Measurements from ENCODE around the gene WFS1.

The WFS1 gene

GRCh38 chr4:6299875-6300274 is 30.2 kb downstream of the WFS1 start:
- DNase-seq (ENCODE audit: low read depth): no peak

GRCh38 chr4:6300359-6300758 is 30.7 kb downstream of the WFS1 start:
- no peak for DNase-seq (ENCODE audit: low read depth)

DNA sequence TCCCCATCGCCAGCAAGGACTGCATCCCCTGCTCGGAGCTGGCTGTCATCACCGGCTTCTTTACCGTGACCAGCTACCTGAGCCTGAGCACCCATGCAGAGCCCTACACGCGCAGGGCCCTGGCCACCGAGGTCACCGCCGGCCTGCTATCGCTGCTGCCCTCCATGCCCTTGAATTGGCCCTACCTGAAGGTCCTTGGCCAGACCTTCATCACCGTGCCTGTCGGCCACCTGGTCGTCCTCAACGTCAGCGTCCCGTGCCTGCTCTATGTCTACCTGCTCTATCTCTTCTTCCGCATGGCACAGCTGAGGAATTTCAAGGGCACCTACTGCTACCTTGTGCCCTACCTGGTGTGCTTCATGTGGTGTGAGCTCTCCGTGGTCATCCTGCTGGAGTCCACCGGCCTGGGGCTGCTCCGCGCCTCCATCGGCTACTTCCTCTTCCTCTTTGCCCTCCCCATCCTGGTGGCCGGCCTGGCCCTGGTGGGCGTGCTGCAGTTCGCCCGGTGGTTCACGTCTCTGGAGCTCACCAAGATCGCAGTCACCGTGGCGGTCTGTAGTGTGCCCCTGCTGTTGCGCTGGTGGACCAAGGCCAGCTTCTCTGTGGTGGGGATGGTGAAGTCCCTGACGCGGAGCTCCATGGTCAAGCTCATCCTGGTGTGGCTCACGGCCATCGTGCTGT is 31.5 kb downstream of the WFS1 start:
- DNase-seq (ENCODE audit: low read depth): no peak

DNA sequence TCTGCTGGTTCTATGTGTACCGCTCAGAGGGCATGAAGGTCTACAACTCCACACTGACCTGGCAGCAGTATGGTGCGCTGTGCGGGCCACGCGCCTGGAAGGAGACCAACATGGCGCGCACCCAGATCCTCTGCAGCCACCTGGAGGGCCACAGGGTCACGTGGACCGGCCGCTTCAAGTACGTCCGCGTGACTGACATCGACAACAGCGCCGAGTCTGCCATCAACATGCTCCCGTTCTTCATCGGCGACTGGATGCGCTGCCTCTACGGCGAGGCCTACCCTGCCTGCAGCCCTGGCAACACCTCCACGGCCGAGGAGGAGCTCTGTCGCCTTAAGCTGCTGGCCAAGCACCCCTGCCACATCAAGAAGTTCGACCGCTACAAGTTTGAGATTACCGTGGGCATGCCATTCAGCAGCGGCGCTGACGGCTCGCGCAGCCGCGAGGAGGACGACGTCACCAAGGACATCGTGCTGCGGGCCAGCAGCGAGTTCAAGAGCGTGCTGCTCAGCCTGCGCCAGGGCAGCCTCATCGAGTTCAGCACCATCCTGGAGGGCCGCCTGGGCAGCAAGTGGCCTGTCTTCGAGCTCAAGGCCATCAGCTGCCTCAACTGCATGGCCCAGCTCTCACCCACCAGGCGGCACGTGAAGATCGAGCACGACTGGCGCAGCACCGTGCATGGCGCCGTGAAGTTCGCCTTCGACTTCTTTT is 32.2 kb downstream of the WFS1 start:
- DNase-seq (ENCODE audit: low read depth): no peak

- no peak for DNase-seq (ENCODE audit: low read depth)
These were observed 33.2 kb downstream of the WFS1 start for GRCh38 chr4:6302869-6303268.

DNA sequence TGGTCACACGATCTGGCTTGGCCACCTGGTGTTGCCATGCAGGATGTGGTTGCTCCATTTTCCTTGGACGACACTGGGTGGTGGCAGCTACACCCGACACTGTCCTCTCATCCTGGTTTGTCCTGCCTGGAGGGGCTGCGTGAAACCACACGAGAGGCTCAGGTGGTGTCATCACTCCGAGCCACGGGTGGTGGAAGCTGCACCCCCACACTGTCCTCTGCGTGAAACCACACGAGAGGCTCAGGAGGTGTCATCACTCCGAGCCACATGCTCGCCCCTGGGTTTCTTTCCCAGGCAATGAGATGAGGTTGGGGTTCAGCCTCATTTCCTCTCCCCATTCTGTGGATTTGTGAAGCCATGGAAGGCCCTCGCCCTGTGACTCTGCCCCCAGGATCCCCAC is 34.3 kb downstream of the WFS1 start:
- DNase-seq (ENCODE audit: low read depth): no peak

DNA sequence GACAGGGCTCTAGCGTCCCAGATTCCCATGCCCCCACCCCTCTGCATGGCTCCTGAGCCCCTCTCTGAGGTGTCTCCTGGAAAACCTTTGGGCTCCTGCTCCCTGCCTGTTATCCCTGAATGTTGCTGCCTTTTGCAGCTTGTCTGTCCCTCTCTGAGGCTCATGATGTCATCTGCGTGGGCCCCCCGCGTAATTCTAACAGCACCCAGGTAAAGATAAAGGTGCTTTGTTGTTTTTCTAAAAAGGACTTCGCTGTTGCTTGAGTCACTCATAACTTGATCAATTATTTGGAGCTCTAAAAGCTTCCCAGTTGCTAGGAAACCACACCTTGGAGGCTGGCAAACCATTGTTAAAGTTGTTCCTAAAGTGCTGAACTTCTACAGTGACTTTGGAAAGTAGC is 36.6 kb downstream of the WFS1 start:
- no peak for DNase-seq (ENCODE audit: low read depth)

DNA sequence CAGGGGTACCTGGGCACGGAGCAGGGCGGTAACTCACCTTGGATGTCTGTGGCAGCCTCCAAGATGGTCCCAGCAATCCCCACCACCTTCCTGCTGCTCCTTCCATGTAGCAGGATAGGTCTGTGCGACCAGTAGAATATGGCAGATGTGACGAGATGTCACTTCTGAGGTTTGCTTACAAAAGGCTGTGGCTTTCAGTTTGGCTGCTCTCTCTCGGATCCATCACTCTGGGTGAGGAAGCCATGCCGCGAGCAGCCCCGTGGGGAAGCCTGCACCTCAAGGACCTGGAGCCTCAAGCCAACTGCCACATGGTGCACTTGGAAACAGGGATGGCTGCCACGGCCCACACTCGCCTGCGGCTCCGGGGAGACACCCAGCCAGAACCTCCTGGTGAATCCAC is 37.6 kb downstream of the WFS1 start:
- DNase-seq (ENCODE audit: low read depth): no peak

- no peak for DNase-seq (ENCODE audit: low read depth)
These were observed 38.2 kb downstream of the WFS1 start for GRCh38 chr4:6307891-6308290.

DNA sequence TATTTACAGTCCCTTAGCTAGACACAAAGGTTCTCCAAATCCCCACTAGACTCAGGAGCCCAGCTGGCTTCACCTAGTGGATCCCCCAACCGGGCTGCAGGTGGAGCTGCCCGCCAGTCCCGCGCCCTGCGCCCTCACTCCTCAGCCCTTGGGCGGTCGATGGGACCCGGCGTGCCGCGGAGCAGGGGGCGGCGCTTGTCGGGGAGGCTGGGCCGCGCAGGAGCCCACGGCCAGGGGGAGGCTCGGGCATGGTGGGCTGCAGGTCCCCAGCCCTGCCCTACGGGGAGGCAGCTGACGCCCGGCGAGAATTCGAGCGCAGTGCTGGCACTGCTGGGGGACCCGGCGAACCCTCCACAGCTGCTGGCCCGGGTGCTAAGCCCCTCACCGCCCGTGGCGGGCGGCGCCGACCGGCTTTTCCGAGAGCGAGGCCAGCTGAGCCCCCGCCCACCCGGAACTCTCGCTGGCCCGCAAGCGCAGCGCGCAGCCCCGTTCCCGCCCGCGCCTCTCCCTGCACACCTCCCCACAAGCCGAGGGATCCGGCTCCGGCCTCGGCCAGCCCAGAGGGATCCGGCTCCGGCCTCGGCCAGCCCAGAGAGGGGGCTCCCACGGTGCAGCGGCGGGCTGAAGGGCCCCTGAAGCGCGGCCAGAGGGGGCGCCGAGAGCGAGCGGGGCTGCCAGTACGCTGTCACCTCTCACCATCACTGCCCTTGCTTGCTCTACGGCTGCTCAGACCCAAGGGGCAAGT is 39.4 kb downstream of the WFS1 start:
- peak; percentile 33 for DNase-seq (ENCODE audit: low read depth)

GRCh38 chr4:6309777-6310176 is 40.1 kb downstream of the WFS1 start:
- DNase-seq (ENCODE audit: low read depth): no peak

DNA sequence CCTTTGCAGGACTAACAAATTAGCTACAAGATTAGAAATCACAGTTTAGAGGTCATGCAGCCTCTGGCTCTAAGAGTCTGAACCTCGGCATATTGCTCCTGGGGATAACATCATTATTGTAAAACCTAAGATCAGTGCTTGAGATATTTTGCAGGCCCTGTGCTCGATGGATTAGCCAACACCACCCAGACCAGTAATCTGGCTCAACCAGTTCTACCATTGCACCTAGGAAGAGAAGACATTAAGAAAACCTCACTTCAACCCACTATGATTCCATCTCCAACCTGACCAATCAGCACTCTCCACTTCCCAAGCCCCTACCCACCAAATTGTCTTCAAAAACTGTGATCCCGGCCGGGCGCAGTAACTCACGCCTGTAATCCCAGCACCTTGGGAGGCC is 43.6 kb downstream of the WFS1 start:
- no peak for DNase-seq (ENCODE audit: low read depth)

DNA sequence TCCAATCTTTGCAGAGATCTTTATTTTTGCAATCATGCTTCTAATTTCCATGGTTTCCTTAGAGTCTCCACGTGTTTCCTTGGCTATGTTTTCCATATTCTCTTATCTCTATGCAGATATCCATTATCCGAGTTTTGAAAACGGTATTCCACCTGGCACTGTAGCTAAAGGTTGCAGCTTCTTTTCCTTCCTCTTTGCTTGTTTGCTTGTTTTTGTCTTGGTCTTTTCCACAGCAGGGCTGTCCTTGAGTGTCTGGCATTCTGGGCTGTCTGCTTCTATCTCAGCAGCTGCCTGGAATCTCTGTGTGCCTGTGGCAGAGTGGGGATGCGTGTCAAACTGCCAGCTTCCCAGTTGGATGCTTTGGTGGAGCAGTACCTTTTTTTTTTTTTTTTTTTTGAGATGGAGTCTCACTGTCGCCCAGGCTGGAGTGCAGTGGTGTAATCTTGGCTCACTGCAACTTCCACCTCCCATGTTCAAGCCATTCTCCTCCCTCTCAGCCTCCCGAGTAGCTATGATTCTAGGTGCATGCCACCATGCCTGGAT is 46.9 kb downstream of the WFS1 start:
- DNase-seq (ENCODE audit: low read depth): no peak

GRCh38 chr4:6318206-6318605 is 48.6 kb downstream of the WFS1 start:
- no peak for DNase-seq (ENCODE audit: low read depth)

DNA sequence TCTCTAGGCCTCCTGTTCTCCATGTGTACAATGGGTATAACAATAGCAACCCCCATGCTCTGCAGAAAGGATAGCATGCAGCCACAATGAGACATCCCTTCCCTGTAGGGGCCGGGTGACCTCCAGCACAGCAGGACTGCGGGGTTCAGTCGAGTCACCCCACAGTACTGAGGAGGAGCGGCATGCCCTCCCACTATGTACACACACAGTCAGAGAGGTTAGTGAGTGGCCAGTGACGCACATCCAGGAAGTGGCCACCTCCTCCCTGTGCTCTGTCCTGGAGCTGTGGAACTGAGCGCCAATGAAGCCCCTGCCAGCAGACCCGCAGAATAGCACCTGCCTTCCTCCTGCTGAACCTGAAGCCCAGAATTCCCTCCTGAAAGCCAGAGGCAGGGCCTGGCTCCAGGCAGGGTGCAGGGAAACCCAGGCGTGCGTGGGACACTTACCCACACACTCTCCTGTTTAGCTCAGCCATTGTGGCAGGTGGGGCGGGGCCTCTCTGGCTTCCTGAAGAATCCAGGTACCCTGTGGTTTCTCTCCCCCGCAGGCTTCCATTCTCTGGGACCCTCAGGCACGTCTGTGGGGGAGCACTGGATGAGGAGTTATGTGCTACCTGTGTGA is 50.0 kb downstream of the WFS1 start:
- no peak for DNase-seq (ENCODE audit: low read depth)

DNA sequence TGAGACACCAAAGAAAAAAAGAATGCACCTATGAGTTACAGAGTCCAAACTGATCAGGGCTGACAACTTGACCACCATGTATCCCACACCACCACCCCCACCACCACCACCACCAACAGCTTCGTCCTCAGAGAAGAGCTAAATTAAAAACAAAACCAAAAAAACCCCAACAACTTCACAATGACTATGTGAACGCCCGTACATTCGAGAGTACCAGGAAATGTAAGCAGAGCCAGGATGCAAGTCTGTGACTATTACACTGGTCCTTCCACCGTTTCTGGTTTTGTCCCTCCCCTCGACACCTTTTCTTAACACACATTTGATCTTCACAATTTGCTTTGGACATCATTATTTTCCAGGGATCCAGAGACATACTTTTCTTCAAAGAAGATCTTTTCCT is 51.0 kb downstream of the WFS1 start:
- DNase-seq (ENCODE audit: low read depth): no peak

DNA sequence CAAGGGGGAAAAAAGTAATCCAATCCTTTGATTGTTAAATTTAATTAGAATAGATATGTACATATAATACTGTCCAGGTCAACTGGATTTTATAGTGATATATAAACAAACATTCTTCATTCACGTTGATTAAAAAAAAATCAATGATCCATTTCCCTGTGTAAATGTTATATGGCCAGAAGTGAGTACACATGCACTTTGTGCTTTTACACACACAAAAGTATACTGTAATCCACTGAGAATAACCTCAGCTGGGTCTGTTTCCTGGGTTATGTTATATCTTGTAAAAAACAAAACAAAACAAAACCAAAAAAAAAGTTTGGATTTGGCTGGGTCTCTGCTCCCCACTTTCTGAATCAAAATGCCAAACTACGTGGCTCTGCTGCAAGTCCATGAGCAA is 51.7 kb downstream of the WFS1 start:
- DNase-seq (ENCODE audit: low read depth): no peak

DNA sequence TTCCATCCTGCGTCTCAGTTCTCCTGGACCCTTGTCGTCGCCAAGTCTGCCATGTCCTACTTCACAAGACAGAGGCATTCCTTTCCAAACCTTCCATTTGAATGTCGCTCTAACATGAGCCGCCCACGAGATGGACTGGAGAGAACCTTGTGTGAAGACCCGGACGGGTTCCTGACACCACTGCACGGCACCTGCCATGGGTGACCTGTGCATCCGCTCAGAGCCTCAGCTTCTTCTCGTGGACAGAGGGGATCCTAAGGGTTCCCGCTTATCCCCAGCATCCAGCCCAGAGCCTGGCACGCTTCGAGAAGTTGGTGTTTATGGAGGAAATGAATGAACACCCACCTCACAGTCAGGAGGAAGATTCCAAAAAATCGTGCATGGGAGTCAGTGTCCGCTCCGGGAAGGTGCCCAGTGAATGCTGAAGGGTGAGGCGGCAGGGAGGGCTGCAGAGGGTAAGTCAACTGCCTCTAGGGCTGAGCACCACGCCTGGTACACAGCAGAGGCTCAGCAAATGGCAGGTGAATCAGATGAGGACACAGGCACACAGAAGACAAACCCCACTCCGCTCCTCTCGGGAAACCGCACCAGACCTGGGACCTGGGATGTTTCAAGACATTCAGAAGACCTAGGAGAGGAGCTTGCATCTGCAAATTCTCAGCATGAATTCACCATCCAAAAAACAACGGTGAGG is 52.6 kb downstream of the WFS1 start:
- no peak for DNase-seq (ENCODE audit: low read depth)

GRCh38 chr4:6322761-6323566 is 53.3 kb downstream of the WFS1 start:
- no peak for DNase-seq (ENCODE audit: low read depth)

DNA sequence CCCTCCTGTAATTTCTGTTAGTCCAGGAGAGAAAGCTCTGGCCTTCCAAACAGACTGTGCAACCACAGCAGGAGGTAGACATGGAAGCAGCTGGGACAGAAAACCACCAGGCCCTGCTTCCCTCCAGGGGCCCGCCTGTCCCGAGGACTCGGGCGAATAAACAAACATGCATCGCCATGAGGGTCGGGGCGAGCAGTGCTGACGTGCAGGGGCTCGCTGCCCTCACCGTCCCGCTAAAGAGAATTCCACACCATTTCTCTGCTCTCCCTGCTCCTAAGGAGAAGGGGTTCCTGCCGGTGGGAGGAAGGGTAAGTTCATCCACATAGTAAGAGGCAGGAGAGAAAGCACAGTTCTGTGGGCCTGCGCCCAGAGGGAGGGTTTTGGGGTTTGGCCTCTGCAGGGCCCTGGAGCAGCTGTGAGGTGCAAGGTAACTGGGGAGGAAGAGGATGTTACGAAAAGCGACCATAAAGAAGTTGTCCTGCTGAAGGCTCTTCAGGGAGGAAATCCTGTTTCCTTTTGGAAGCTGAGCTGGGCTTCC is 54.9 kb downstream of the WFS1 start:
- DNase-seq (ENCODE audit: low read depth): no peak
